Occipital lobe (tissue), 2 donors: Measurements from ENCODE around the gene GID4. TPM values are rescaled to one million over a fixed set of nuclear protein-coding genes. Genes with fewer than 3 reads are reported as not detected.

Source experiments
- DNase-seq: peaks from one replicate; lab custom pipeline; 2025; lab: John Stamatoyannopoulos, UW
- total RNA-seq: library from RNA; depleted of rRNA; stranded (reverse); fragments of >200 nt; gene quantifications from one replicate; pipeline ENCODE4 v1.2.3, GENCODE V29; 2014

The GID4 gene
- total RNA-seq, 1 donor from 2014 or later: 9.0 TPM

DNA sequence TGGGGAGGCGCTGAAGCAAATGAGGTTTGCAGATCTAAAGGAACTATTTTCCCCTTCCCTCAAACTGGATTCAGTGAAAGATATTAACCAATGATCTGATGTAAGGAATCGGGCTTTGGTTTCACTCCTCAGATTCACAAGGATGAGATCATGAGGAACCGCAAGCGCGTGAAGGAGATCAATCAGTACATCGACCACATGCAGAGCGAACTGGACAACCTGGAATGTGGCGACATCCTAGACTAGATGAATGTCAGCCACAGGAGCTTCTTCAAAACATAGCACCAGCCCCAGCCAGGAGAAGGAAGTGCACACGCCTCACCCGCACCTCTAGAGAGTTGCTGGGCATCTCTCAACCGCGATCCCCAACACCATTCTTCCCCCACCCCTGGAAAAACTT, 22.8 kb upstream of the GID4 start:
- DNase-seq: no peak

DNA sequence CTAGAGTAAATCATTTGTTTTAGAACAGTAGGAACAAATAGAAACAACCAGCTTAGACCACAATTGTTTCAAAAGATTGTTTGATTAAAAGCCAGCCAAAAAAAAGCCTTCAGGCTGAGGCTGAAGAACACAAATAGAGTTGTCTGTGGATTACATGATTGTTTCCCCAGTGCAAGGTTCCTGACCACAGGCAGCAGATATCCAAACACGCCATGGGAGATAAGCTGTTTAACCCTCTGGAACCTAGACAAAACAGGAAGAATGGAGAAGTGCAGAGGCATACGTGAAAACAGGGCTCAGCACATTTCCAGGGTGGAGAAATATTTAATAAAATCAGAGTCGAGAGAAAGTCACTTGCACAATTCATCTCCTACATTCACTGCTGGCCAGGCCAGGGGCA, 21.2 kb upstream of the GID4 start:
- no peak for DNase-seq

DNA sequence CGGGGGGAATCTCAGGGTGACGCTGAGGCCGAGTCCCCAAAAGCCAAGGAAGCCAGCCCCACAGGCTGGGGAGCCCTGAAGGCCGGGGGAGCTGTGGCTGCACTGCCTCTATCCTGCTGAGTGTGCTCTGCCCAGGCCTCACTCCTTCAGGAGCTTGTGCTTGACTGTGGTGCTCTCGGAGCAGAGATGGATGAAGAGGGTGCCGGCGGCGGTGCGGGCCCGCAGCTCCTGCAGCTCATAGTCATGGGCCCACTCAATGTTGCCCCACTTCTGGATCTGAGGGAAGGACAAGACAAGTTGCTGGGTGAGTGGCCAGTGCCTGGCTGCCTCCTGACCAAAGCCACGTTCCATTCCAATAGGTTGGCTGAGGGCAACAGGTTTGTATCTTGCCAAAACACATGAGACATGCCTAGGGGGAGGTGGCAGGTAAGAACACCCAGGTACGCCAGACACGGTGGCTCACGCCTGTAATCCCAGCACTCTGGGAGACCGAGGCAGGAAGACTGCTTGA, 20.7 kb upstream of the GID4 start:
- DNase-seq: no peak

DNA sequence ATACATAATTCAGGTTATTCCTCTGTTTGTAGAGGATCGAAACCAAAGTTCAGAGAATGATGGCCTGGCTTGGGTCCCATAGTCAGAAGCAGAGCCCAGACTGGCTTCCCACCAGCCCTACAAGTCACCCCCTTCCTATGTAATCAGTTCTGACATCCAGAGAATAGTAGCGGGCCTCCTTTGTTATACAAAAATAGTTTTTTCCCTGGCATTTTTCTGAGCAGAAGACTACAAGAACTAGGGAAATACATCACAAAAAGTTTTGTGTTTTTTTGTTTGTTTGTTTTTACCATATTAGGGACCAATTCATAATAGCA, 19.4 kb upstream of the GID4 start:
- DNase-seq: no peak

DNA sequence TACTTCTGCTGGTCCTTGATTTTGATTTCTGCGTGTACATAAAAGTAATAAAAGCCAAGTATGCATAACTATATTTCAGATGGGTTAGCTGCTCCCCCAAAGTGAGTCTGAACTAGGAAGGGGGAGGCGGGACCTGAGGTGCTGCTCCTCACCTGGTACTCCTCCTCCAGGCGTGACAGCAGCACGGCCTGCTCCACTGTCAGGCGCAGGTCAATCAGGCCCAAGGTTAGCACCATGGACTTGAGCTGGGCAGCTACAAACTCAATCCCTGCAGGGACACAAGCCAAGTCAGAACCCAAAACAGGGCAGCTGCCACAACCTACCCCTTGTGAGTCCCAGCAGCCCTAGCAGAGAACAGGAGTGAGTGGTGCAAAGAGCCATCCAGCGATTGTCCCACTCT, 18.2 kb upstream of the GID4 start:
- DNase-seq: no peak

DNA sequence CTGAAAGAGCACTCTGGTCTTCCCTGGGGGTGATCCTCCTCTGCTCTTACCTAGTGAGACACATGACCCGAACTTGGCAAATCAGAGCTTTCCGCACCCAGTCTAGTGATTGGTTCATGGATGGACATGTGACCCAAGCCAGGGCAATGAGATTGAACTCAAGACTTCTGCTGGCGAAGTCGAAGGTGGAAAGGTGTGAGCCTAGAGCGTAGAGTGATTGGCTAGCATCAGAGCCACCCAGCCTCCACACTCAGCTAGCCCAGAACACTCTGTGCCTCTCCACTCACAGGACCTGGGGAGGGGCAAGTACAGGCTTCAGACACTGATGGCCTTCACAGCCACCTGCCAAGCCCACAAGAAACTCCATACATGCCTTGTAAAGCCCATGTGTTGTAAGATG, 17.8 kb upstream of the GID4 start:
- DNase-seq: no peak

DNA sequence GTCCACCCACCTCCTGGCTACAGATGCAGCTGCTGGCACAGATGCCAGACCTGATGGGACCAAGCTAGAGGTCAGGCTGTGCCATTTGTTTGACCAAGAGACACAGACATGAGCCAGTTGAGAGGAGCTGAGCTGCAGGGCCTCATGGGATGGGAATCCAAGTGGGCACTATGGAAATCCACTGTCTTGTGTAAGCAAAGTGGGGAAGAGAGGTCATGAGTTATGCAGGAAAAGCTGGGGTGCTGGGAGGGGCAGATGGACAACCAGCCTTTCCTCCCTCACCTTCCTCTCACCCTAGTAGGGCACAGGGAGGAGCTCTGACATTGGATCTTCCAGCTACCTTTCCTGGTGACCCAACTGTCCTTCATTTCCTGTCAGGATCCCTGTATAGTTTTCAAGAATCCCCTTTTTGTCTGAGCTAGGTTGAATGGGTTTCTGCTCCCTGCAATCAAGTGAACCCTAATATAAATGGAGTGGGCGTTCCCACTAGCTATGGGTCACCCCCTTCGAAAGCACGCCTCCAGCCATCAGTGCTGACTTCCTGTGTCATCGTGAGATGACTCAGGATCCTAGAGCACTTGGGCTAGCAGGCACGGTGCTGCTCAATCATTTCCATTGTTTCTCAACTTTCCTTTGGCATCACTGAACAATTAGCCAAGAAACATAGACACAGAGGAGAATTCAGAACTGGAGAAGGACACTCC, 13.8 kb upstream of the GID4 start:
- DNase-seq: no peak

DNA sequence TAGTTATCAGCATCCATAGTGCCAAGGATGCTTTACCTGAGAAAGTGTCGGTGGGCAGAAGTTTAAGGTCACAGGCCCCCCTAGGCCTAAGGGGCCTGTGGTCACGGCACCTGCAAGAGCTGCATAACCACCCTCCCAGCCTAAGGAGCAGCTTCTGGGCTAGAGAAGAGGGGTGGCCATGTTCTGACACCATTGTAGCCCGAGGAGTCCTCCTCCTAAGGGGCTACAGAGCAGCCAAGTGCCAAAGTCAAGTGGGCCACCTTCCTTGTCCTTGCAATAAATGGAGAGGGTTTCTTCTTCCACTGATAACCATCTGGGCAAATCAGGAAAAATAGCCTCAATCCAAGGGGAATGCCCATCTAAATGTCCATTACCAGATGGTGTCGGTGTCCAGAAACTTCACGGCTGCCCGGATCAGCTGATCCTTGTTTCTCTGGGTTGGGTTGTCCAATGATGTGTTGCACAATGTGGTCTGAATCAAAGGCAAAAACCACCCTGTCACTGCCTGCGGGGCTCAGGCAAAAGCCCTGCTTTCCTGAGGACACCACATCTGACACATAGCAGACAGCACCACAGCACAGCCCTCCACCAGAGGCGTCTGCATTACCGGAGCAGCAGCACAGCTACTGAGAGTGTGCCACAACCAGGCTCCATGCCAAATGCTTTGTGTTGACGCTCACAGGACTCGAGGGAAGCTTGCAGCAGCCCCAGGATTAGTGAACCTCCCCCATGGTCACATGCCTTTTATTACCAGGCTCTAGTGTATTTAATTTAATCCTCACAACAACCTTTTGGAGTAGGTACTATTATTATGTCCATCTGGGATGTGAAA, 13.0 kb upstream of the GID4 start:
- peak; percentile 44 for DNase-seq

DNA sequence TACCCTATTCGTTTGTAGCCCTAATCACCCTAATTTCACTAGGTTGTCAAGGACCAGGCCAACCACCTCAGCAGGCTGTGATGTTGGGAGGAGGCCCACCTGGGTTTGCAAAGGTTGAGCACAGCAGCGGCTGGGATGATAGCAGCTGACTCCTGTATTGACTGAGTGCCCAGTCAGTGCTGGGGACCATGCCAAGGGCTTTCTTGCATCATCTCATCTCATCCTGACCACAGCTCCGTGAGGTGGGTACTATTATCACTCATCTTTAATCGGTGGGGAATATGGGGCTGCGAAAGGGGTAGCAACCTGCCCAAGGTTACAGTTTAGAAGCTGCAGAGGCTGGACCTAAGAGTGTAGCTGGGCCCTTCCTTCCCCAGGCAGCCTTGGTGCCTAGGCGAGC, 11.9 kb upstream of the GID4 start:
- DNase-seq: no peak

DNA sequence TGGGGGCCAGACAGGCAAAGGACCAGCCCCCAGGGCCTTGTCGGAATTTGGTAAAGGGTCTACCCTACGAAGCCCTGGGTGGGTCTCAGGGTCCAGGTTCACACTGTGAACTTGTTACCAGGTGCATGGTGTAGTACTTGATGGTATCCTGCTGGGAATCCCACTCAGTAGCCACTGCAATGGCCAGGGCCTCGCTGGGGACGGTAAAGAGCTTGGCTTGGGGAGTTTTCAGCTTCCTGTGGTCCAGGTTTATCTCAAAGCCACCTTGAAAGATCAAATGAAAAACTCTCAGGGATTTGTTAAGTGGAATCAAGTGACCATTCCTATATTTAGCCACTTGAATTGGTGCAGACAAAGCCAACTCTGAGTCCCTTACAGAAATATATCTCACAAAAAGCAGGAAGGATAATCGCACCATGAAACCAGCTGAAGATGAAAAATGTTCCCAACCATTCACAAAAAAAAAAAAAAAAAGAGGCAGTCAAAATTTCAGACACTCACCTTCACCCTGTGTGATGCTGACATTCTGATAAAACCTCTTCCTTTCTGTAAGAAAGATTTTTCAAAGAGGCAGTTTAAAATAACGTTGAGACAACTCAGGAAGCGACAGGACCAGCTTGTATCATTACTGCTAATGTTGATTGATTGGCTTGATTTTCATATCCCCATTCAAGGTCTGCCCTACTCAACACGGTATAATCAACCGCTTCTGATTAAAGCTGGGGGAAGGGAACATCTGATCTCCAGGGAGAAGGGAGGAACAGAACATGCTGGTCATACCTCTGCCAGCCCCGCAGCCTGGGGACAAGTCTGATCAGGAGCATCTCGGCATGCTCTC, 10.9 kb upstream of the GID4 start:
- no peak for DNase-seq

DNA sequence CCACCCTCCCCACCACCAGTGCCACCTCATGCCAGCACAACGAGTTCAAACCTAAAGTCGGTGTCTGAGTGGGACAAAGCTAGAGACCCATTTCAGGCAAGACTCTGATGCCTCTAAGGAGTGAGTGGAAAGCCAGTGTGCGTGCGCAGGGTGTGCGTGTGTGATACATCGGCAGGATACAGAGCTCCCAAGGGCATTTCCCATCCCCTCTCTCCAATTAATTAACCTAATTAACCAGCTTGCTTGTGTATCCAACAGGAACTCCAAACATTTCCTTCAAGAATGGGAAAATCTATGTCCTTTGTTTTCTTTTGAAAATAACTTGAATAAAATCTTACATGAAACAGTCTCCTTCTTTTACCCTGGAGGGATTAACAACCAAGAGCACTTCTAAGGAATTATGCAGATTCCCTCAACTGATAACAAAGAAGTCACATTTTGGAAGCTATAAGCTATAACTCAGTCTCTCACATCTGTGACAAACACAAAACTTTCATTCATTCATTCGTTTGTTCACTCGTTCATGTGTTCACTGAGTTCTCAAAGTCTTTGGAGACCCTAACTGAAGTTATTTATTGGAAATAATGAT, 10.2 kb upstream of the GID4 start:
- no peak for DNase-seq

DNA sequence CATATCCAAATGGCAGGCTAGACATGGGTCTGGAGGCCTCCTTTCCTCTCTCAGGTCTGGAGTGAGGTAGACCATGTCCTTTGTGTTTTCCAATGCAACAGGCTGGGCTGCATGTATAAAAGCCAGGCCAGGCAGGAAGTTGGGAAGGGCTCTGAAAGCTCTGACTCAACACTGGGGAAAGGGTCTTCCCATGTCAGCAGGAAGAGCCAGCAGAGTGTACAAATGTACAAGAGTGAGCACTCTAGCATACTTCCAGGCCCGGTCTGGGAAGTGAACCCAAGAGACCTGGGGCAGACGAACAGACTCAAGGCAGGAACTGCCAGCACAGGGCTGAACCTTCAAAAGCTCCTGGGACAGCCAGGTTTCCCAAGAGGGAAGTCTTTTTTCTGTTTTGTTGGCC, 7.3 kb upstream of the GID4 start:
- DNase-seq: no peak

DNA sequence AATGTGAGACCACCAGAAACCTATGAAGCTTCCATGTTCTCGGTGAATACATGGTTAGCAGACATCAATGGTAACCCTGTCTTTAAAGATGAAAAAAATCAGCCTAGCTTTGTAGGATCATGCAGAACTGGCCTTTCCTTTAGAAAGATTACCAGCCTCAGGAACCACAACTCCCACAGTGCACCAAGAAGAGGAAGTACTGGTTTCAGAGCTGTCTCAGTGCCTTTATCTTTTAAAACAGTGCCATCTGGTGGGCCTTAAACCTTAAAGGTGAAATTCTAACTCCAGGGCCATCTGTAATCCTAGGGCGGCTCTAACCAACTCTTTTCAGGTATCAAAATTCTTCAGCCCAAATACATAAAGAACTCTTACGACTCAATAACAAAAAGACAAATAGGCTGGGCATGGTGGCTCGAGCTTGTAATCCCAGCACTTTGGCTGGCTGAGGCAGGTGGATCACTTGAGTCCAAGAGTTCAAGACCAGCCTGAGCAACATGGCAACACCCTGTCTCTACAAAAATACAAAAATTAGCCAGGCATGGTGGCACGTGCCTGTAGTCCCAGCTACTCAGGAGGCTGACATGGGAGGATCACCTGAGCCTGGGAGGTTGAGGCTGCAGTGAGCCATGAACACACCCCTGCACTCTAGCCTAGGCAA, 5.6 kb upstream of the GID4 start:
- no peak for DNase-seq

DNA sequence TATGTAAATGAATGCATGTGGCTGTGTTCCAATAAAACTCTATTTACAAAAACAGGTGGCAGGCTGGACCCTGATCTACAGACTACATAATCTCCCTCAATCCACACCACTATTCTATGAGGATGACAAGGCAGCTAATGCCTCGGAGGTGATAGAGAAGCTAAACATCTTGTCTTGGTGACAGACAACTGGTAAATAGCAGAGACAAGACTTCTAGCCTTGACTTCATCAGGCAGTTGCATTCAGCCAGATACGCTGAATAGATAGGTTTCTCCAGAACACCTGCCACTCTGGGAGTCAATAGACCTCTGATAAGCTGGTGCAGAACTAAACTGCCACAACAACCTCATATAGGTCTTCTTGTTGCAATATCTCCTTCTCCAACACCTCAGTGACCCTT, 3.5 kb upstream of the GID4 start:
- no peak for DNase-seq

DNA sequence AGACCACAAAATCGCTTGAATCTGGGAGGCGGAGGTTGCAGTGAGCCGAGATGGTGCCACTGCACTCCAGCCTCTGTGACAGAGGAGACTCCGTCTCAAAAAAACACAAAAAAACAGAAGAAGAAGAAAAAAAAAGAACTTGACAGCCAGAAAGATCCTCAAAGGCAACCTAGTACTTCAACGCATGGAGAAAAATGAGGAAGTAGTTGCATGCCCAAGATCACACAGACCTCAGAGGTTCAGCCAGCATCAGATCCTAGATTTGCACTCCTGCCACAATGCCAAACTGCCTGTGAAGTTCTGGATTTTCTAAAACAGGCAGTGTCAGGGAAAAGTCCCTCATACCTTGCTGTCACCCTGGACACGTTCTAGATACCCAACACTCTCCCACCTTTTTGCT, 1.7 kb upstream of the GID4 start:
- no peak for DNase-seq

DNA sequence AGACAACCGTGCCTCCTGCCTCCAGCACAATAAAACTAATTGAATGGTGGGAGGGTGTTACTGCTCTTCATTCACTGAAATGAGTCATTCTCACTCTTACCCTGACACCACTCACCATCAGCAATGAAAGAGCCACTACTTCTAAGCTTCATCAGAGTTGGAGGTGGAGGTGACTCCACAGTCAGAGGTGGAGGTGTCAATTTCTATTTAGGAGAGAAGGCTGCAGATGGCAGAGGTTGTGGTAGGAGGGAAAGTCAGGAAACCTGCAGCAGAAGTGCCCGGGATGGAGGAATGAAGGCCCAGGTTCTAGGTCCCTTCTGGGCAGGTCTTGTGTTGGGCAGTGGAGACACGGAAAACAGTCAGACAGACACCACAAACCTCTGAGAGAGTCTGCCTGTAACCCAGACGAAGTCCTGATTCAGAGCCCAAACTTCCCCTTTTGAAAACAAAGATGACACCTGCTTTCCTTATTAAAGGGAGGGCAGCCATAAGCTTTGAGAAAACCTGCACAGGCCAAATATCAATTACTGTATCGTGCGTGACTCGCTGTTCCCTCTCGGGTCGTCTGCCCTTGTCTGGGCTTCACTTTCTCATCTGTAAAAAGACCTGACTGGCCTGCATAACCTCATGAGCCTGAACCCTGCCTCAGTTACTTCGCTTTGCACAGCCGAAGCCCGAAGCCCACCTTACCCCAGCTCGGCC, 908 bp upstream of the GID4 start:
- DNase-seq: no peak

DNA sequence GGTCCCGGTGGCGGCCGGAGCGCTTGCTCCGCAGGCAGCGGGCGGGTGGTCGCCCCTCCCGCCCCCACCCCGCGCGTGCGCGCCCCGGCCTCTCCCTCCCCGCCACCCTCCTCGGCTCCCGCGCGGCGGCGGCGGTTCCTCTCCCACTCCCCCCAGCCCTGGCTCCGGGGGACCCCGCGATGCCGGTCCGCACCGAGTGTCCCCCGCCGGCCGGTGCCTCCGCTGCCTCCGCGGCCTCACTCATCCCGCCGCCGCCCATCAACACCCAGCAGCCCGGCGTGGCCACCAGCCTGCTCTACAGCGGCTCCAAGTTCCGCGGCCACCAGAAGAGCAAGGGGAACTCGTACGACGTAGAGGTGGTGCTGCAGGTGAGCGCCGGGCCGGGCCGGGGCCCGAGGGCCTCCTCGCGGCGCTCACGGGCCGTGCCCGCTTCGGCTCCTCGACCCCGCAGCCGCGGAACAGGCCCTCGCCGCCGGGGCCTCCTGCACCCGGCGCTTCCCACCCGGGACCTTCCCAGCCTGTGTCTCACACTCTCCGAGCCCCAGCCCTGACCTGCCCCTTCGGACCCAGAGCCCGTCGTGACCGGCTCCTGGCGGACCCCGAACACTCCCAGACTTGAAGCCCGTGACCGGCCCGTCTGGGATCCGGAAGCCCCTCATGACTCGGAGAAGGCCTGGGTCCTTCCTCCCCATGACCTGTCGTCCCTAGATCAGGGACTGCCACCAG, 490 bp downstream of the GID4 start:
- no peak for DNase-seq

DNA sequence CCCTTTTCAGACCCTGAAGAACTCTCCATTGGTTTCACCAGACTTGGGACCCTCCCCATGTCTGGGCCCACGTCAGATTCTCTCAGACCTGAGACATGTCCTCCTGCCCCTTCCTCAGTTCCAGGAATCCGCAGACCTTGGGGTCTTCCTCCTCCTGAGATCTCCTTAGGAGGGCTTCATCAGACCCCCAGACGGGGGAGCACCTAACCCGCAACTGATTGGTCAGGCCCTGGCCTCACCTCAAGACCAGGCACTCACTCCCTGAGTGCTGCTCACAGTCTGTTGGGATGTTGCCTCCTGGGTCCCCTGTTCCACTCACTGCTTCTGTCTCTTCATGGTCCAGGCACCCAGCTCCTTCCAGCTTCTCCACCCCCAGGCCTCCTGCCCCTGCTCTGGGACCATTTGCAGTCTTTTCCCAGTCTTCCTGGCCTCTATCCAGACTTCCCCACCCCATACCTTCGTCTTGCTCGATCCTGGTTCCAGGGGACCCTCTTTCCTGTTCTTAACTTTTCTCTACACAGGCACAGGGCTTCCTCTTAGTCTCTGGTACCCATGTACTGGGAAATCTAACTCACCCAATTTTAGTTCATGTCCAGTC, 1.2 kb downstream of the GID4 start:
- no peak for DNase-seq

DNA sequence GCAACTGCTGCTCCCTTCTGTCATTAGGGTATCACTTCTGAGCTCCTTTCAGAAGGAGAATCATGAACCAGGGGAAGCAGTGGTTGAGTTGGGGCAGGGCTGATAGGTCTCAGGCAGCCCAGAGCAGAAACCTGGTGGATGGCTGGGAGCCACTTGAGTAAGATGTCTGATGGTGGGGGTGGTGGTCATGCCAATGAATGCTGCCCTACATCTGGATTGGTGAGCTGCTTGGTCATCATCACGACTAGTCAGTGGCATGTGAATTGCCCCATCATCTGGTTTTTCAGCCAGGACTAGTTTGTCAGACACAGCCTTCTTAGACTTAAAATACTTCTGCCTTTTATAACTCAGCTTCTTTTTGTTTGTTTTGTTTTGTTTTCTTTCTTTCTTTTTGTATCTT, 2.6 kb downstream of the GID4 start:
- DNase-seq: no peak

DNA sequence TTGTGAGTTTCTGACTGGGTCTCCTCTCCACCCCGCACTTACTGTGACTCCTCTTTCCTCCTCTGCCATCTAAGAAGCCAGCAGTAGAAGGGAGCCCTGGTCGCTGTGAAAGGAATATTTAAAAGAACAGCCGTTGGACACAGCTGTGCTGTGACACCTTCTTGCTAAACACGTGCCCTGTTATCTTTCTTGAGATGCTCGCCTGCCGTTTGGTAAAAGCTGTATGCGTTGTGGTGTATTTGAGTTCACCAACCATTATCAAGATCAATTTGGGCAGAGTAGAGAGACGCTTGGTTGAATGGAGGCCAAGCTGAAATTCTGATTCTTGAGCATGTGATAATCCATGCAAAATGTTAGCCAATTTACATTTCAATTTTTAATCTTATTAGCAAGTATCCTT, 3.8 kb downstream of the GID4 start:
- DNase-seq: no peak
